GM10847 (cell line): ENCODE data around the gene GNG3.

Experiments
- POLR2A ChIP-seq: IDR thresholded peaks from 2 replicates; pipeline ENCODE4 v1.6.1; 2011; ENCODE audit not compliant: insufficient read length; ENCODE audit errors: extremely low read depth

GNG3 gene

DNA sequence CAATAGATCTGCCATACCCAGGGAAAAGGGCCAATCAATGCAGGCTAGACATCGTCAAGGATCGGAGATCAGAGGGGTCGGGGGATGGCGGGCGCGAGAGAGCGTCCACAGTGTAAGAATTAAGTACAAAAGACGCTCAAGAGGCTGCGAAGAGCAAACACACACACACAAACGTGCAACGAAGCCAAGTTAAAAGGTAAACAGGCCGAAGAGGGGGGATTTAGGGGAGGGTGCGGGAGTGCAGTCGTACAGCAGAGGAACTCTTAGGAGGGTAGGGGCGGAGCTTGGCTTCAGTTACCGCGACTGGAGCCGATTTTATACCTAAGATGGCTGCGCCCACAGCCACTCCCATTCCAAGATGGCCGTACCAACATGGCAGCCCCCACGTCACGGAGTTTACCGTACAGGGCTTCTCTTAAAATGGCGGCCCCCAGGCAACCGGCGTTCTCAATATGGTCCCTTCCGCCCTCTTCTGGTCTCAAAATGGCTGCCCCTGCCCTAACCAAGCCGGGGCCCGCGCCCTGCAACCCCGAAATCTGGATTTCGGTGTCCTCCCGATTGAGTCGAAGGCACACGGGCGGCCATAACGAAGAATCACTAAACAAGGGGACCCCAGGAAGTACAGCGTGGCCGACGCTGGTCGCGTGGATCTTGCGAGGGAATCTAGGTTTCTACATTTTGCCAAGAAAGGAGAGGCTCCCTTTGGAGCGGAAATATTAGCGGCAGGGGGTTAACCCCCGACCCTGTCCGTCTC lies 1.9 kb downstream of the GNG3 start:
- TF ChIP-seq POLR2A = peak; percentile 79

DNA sequence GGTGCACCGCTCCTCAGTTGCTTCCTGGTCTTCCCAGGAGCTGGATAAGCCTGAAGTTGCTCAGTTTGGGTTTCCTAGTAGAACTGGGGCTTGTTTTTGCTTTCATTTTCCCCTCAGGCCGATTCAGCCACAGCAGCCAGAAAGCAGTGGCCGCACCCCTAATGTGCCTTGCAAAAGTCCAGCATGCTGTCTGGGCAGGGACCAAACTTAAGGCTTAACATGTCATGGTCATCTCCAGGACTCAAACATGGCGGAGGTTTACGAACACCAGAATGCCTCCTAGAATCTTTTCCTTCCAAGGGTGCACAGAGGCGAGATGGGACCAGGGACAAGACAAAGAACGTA lies 2.5 kb downstream of the GNG3 start:
- no peak for TF ChIP-seq POLR2A

DNA sequence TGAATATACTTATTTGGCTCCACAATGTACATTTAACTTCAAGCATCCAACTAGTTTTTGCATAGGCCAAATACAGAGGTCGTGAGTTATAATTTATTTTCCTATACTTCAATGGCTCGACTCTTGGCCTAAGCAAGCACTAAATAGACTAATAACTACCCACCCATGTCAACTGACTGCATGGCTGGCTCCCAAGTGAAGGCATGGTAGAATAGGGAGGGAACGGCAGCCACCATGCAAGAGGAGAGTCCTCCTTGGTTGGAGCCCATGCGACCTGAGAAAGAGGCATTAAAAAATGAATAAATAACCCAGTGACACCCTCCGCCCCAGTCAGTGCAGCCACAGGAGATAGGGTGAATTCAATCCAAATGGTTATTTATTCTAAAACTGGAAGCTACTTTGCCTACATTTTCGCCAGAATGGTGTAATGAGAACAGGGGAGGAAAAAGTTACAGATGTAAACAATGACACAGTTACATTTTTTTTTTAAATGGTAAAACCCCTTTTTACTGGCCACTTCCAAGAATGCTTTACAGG lies 4.9 kb downstream of the GNG3 start:
- no peak for TF ChIP-seq POLR2A

DNA sequence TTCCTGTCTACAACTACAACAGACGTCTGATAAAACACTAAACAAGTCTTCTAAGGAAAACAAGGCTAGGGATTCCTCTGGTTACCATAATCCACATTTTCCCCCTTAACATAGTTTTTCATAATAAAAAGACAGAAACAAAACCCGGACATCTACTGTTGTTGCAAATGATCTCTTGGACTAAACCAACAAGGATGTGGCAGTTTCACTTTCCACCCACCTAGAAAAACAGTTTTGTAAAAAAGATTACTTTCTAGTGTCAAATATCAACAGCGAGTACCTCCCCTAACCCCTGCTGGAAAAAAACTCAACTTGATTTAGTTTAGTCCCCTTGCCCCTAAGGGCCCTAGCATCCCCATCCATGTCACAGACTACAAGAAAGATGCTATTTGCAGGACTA lies 5.4 kb downstream of the GNG3 start:
- TF ChIP-seq POLR2A = no peak

DNA sequence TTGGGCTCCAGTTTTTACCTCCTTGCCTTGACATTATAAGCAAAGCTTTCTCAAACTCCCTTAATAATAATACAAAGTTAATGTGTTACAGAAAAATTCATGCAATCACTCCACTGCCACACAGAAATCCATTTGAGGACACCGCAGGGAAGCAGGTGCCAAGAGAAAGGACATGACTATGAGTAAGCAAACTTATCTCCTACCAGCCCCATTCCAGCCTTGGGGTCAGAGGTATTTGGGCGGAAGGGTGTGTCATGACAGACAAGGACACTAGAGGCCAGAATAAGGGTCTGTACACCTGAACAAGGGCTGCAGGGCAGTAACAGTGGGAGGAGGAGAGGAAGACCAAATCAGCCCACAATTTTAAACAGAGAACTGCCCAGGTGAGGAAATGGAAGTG lies 5.9 kb downstream of the GNG3 start:
- no peak for TF ChIP-seq POLR2A

DNA sequence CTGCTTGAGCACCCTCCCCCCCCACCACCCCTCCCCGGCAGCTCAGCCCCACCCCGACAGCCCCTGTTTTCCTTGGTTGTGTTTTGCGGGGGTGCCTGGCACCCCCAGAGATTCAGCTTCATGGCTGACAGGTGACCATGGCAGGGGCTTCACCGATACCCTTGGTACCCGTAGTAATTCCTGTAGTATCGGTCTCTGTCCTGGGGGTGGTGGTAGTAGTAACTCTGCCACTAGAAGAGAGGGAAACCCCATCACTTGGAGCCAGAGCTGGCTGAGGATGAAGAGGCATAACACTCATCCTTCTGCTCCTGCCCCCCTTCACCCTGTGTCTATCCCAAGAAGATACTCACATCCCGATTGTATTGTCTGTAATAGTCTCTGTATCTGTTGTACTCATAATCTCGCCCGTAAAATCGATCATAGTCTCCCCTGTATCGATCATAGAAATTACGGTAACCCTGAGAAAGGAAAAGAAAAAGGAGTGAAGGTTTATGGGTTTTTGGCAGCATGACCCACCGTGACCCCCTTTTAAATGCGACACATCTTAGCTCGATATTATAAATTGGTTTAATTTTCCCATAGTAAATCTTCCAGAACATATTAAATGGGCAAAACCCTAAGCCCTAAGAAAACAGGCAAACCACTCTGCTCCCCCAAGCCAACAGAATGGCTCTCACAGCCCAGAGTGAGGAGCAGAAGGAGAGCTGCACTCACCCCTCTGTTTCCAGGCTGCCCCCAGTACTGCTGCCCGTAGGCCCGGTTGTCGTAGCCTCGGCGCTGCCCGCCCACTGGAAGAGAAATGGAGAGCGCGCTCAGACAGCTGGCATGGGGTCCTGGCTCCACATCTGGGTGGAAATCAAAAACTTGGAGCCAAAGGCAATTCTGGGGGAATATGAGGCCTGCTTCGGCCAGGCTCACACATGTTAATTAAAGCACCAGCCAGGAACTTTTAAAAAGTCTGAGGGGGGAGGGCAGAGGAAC lies 8.0 kb downstream of the GNG3 start:
- no peak for TF ChIP-seq POLR2A

DNA sequence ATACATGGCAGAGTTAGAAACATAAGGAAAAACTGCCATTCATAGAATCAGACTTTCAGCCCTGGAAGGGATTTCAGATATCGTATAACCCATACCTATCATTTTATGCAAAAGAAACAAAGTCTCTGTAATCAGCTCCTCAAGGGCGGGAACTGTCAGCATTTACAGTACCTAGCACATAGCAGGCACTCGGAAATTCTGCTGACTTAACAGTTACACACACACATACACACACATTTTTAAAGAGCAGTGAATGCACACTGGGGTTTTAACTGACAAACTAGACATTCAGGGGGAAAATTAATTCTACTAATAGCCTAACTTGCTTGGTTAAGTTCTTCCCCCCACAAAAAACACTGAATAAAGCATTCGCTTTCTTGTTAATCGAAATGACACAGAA lies 8.7 kb downstream of the GNG3 start:
- no peak for TF ChIP-seq POLR2A

DNA sequence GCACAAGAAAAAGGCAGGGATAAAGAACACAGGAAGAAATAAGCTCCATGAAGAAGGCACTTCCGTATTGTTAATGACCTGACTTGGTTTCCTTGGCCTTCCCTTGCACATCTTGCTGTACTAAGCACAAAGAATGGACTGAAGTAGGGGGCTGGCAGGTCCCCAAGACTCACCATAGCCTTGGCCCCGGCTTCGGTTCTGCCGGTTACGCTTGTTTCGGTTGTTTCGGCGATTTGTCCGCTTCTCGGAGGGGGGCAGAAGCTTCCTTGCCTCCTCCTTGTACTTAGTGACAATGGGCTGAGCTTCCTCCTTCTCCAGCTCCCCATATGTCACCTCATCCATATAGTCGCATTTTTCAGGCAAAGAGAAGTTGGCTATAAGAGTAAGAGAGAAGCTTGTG lies 9.3 kb downstream of the GNG3 start:
- no peak for TF ChIP-seq POLR2A

DNA sequence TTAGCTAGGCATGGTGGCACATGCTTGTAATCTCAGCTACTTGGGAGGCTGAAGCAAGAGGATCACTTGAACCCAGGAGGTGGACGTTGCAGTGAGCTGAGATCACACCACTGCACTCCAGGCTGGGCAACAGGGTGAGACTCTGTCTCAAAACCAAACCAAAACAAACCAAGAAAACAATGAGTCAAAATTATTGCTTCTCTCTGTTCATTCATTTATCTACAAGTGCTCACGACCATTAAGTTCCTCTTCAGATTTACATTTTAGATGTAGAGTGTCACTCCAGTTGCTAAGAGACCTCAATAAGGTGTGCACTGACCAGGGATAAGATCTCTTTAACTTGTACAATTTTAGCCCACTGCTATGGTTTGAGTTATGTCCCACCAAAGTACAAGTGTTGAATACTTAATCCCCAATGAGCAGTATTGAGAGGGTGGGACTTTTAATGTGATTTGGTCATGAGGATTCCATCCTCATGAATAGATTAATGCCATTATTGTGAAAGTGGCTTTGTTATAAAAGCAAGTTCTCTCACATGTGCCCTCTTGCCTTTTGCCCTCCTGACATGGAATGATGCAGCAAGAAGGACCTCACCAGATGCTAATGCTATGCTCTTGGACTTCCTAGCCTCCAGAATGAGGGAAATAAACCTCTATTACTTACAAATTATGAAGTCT lies 12.0 kb downstream of the GNG3 start:
- no peak for TF ChIP-seq POLR2A

DNA sequence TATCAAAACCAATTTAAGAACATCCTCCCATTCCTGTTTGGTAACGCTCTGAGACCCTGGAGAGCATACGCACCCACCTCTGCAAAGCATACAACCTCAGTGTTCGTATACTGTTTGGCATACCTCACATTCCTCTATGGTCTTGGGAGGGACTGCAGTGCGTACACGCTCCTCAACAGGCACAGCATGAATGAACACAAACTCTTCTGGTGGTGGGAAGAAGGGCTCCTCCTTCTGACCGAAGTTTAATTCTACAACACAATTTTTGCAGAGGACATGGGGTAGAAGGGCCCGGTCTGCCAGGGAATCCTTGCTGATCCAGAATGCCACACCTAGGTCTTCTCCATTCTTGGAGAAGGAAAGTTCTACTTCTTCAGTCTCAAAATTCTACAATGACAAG lies 14.5 kb downstream of the GNG3 start:
- no peak for TF ChIP-seq POLR2A

DNA sequence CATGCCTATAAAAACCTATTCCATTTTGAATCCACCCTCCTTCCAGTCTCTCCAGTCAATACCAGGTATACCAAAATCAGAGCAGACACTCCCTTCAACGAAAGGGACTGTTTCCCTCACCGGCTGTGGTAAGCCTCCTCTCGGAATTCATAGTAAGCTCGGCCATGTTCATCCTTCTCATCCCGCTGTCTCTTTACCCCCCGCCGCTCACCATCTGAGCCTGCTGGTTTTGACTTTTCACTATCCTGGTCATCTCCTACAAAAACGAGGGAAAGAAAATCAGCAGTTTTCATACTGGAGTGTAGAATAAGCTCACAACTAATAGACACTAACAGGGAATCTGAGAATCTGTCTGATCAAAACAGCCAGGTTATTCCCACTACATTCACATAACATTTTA lies 16.7 kb downstream of the GNG3 start:
- no peak for TF ChIP-seq POLR2A

DNA sequence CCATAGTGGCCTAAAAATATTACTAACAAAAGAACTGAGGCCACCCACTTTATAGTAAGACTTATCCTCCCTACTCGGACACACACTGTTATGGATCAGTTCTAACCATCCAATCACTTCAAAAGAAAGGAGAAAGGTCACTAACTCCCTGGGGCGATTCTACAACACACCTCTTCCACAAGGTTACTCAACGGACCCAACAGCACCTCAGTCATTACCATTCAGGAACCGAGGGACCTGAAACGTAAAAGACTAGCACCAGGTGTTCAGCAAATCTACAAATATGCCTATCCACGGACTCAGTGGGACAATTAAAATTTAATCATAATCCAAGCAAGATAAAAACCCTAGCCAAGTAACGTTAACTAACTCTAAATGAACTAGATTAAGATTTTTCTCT lies 18.2 kb downstream of the GNG3 start:
- no peak for TF ChIP-seq POLR2A

DNA sequence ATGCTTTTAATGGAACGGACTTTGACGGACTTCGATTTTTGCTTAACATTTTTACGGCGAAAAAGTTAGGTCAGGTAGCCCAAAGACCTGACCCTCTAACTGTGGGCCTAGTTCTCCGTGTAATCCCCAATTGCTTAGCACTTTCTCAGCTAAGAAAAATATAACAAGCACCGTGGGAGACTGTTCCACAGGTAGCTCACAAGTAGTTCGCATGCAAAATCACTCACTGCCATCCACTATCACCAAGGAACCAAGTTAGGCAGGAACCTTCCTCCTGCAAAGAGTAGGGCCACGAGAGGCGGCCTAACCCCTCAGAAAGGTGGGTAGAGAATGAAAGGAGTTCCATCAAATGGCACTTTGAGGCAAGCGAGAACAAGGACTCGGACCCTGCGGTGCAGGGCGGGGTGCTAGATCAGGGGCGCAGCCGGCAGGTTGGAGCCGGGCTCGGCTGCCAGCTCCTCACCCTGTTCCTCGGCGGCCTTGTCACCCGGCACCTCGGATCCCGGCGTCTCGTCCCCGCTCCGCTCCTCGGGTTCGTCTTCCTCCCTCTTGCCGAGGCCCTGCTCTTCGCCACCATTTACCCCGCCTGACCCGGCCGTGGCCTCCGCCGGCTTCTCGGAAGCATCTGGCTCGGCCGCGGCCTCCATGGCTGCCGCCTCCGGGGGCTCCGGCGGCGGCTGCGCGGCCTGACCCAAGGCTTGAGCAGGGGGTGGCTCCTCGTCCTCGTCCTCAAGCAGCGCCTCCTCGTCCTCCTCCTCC lies 18.9 kb downstream of the GNG3 start:
- TF ChIP-seq POLR2A = no peak

DNA sequence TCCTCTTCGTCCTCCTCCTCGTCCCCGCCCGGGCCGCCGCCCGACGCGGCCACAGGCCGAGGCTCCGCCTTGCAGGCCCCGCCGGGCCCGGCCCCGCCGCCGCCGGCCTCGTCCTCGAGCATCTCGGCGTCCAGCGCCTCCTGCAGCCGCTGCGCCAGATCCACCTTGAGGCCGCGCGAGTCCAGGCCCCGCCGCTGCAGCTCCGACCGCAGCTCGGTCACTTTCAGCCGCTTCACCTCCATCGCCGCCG lies 19.4 kb downstream of the GNG3 start:
- no peak for TF ChIP-seq POLR2A

DNA sequence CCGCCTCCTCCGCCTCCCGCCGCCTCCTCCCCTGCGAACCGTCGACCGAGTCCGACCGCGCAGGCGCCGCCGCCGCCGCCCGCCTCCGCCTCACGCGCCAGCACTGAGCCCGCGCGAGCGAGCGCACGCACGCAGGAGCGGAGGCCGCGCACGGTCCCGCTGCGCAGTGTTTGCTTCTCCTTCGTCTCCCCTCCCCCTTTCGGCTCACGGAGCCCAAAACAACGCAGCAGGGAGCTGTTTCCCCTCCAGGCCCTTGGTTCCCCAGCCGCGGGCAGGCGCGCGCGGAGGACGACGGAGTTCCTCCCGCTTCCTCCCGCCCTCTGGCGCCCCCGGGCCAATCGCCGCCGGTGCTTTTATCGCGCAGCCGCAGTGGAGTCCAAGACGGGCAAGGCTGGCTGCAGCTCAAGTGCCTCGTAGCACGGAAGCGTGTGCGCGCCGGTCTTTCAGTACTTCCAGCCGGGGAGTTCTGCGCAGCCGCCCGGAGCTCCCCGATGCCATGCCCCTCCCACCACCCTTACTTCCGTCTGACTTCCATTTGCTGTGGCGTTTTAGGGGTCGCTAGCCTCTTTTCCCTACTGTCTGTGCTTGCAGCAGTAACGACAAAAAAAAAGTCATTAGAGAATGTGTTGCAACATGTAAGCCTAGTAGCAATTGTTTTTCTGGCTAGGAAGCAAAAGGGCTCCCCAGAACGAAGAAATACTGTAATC lies 19.8 kb downstream of the GNG3 start, which contains the start of gene HNRNPUL2:
Gene HNRNPUL2 (minus strand): TSS at position 293 of the 707 bp plus-strand sequence. CDS start 301 bp downstream, outside the sequence.
- TF ChIP-seq POLR2A = peak; percentile 92

DNA sequence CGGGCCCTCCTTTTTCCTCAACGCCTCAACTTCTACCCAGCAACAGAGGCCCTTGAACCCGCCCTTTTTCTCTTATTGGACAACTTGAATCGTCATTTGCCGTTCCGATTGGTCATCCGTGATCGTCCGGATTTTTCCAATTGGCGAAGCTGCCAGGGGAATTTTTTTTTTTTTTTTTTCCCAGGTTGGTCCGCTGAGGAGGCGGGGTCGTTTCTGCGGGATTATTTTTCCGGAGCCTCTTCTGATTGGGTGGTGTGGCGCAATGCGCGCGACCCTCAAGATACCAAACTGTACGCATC lies 20.3 kb downstream of the GNG3 start:
- TF ChIP-seq POLR2A = no peak
